Superior temporal gyrus (tissue), 1 donor: Measurements from ENCODE around the gene LINC01488.

Experiments
- DNase-seq: peaks from one replicate; pipeline ENCODE4 v3.0.0-alpha.2; 2016; ENCODE audit errors: extremely low spot score

LINC01488 gene

GRCh38 chr11:69509846-69510390 lies 28.5 kb downstream of the LINC01488 start:
- DNase-seq: no peak

GRCh38 chr11:69510471-69511357 lies 29.3 kb downstream of the LINC01488 start:
- no peak for DNase-seq

- no peak for DNase-seq
Measured at GRCh38 chr11:69511358-69512055, 30.0 kb downstream of the LINC01488 start.

GRCh38 chr11:69512136-69512535 lies 30.7 kb downstream of the LINC01488 start:
- no peak for DNase-seq

GRCh38 chr11:69512790-69513189 lies 31.3 kb downstream of the LINC01488 start:
- no peak for DNase-seq

GRCh38 chr11:69513196-69513595 lies 31.7 kb downstream of the LINC01488 start:
- DNase-seq: no peak

- no peak for DNase-seq
Measured at GRCh38 chr11:69513663-69514224, 32.3 kb downstream of the LINC01488 start.

GRCh38 chr11:69514771-69515170 lies 33.3 kb downstream of the LINC01488 start:
- no peak for DNase-seq

- DNase-seq: no peak
Measured at GRCh38 chr11:69515271-69516245, 34.1 kb downstream of the LINC01488 start.

- no peak for DNase-seq
Measured at GRCh38 chr11:69516526-69516925, 35.1 kb downstream of the LINC01488 start.

- no peak for DNase-seq
Measured at GRCh38 chr11:69518081-69518950, 36.9 kb downstream of the LINC01488 start.

- DNase-seq: no peak
Measured at GRCh38 chr11:69520186-69520916, 38.9 kb downstream of the LINC01488 start.

- no peak for DNase-seq
Measured at GRCh38 chr11:69521457-69521856, 40.0 kb downstream of the LINC01488 start.

GRCh38 chr11:69523453-69523852 lies 42.0 kb downstream of the LINC01488 start:
- no peak for DNase-seq

GRCh38 chr11:69524291-69524882 lies 42.9 kb downstream of the LINC01488 start:
- DNase-seq: no peak

- DNase-seq: no peak
Measured at GRCh38 chr11:69524991-69525411, 43.5 kb downstream of the LINC01488 start.

- DNase-seq: no peak
Measured at GRCh38 chr11:69525516-69526452, 44.3 kb downstream of the LINC01488 start.

GRCh38 chr11:69526453-69526810 lies 45.0 kb downstream of the LINC01488 start:
- DNase-seq: no peak
